GM12801 (cell line): ENCODE measurements around the gene TCF7L2.

Experiments
- CTCF ChIP-seq: IDR thresholded peaks from one replicate; pipeline ENCODE4 v1.5.1; 2011; ENCODE audit warnings: control low read depth; ENCODE audit not compliant: insufficient read length; ENCODE audit errors: extremely low read depth

TCF7L2 gene

GRCh38 chr10:113052076-113052830 lies 102.2 kb downstream of the TCF7L2 start:
- TF ChIP-seq CTCF: no peak

GRCh38 chr10:113053091-113053490 lies 103.0 kb downstream of the TCF7L2 start:
- no peak for TF ChIP-seq CTCF

GRCh38 chr10:113053881-113054280 lies 103.8 kb downstream of the TCF7L2 start:
- TF ChIP-seq CTCF: no peak

GRCh38 chr10:113055458-113055857 lies 105.4 kb downstream of the TCF7L2 start:
- TF ChIP-seq CTCF: no peak

- TF ChIP-seq CTCF: no peak
These were observed 106.0 kb downstream of the TCF7L2 start for GRCh38 chr10:113056030-113056429.

- no peak for TF ChIP-seq CTCF
These were observed 106.5 kb downstream of the TCF7L2 start for GRCh38 chr10:113056441-113057021.

GRCh38 chr10:113057948-113058522 lies 108.0 kb downstream of the TCF7L2 start:
- no peak for TF ChIP-seq CTCF
